Heart right ventricle (tissue), 16 donors: ENCODE results near the gene SRGAP3. TPM values are rescaled to one million over a fixed set of nuclear protein-coding genes. Genes with fewer than 3 reads are reported as not detected.

Experiments used
- ATAC-seq, 8 donors: fragments of 200-7000 bp; cut with Tn5 transposase; one replicate each; pipeline ENCODE4 v1.9.1; 2020; ENCODE audit warnings: mild to moderate bottlenecking in 8 of 8, moderate library complexity in 8 of 8, moderate number of reproducible peaks in 1 of 8
- DNase-seq, 2 donors: peaks; one replicate each; pipeline ENCODE4 v3.0.0-alpha.2; 2020
- H3K27ac ChIP-seq, 10 donors: fragments of 200-600 bp; sonication (generic) in 2 of 10; one replicate each; pipeline versions ENCODE4 v1.5.0 to v1.8.0; 2020 to 2022; ENCODE audit warnings: mild to moderate bottlenecking in 3 of 10
- H3K27me3 ChIP-seq, 7 donors: fragments of 200-600 bp; one replicate each; pipeline ENCODE4 v1.8.0; 2021 to 2022; ENCODE audit warnings: mild to moderate bottlenecking in 2 of 7
- H3K36me3 ChIP-seq, 9 donors: fragments of 200-600 bp; sonication (generic) in 1 of 9; one replicate each; pipeline versions ENCODE4 v1.5.0 to v1.8.0; 2020 to 2022; ENCODE audit warnings: mild to moderate bottlenecking in 2 of 9
- H3K4me1 ChIP-seq, 9 donors: fragments of 200-600 bp; sonication (generic) in 1 of 9; one replicate each; pipeline versions ENCODE4 v1.5.0 to v1.8.0; 2020 to 2022; ENCODE audit warnings: mild to moderate bottlenecking in 4 of 9
- H3K4me3 ChIP-seq, 10 donors: fragments of 200-600 bp; sonication (generic) in 2 of 10; one replicate each; pipeline versions ENCODE4 v1.5.0 to v1.8.0; 2020 to 2022; ENCODE audit warnings: mild to moderate bottlenecking in 7 of 10, moderate library complexity in 2 of 10
- H3K9me3 ChIP-seq, 11 donors: fragments of 200-600 bp in 10 of 11; sonication (generic) in 2 of 11; one replicate each; pipeline versions ENCODE4 v1.5.0 to v1.8.0; 2013 to 2022; ENCODE audit warnings: mild to moderate bottlenecking in 2 of 11, control low read depth in 1 of 11, moderate library complexity in 1 of 11
- WGBS, 2 donors: extraction: QIAGEN DNeasy Blood & Tissue Kit; methylation state at CpG; one replicate each; pipeline ENCODE4 v1.1.7; 2013; ENCODE audit warnings: inconsistent platforms in 1 of 2; 5-methylcytosine and 5-hydroxymethylcytosine counted together
- intact Hi-C, 10 donors: fragments of 100-400 bp; cut with DNase I; formaldehyde crosslinking; loops; one replicate each; pipeline versions ENCODE4 v1.11.1 to v1.14.2; 2022
- polyA plus RNA-seq, 2 donors: library from polyadenylated mRNA; stranded (reverse); fragments of 200-250 nt; gene quantifications; one replicate each; pipeline ENCODE4 v1.2.3, GENCODE V29; 2013
- total RNA-seq, 10 donors: library from RNA; stranded (reverse); fragmentation: NEBNext Ultra II Directional in 3 of 10; extraction: Animal tissue kit (Norgen Biotek cat#: 25700) in 3 of 10; gene quantifications; one replicate each; pipeline versions ENCODE4 v1.2.1 to v1.2.4, GENCODE V29; 2021 to 2023
- TF ChIP-seq, protein P1 (sequence below), 9 donors: fragments of 200-600 bp; sonication (generic) in 2 of 9; IDR thresholded peaks; one replicate each; pipeline versions ENCODE4 v1.5.0 to v1.8.0; 2021 to 2022; ENCODE audit warnings: antibody characterized with exemption in 9 of 9, mild to moderate bottlenecking in 5 of 9, moderate library complexity in 1 of 9
- donor health status: Arrhythmogenic right ventricular cardiomyopathy.
- donor health status: ischemic (EF 13 %, LVEDD 7.1; RV severe dilation, severe dysfunction).
- donor health status: healthy with polysubstance abuse.
- donor health status: DM: no; HTN: yes; CAD: no.
- donor health status: DM: no; HTN: no; CAD: no.
- donor health status: ischemic (EF 25% LVEDD 6.9; RV normal size, moderate dysfunction).
- donor health status: ischemic (EF 25% LVEDD 5.7; RV mildly dilated, moderate dysfunction).
- donor health status: healthy.
- donor health status: DM: yes; HTN: yes; CAD: no.
- donor health status: Ischemic cardiomyopathy.
- donor health status: ischemic (EF 35%, LVEDD 5.7; RV mildly dilated, moderate dysfunction).
- donor health status: nonischemic (EF 11% LVEDD 7.7; RV severe dilation, severe dysfunction).
- donor health status: DM: yes; HTN: yes; CAD: no.
- donor health status: PGD.
- donor health status: ischemic (EF 29% LVEDD 5.4; RV normal size, mild dysfunction).
- donor health status: nonischemic (EF 23%, LVEDD 6.1; RV moderate dilation, normal function).

SRGAP3 gene
- total and polyA plus RNA-seq, 12 donors, result 0.67 to 16.1 (median 10.6) TPM

- Histone ChIP-seq H3K9me3 (no peaks in the 10 kb centered on the region), H3K36me3 (peaks cover 0 to 4% (median 0%) of the 10 kb centered on the region in 9 donors), H3K4me3 (no peak overlapping the region), H3K27ac (peak overlapping the region in 6 of 10 donors; percentile 29 to 78 (median 64)), H3K4me1 (peaks cover 0 to 19% (median 5%) of the 10 kb centered on the region in 9 donors), H3K27me3 (no peaks in the 10 kb centered on the region)
- TF ChIP-seq, protein P1, sequence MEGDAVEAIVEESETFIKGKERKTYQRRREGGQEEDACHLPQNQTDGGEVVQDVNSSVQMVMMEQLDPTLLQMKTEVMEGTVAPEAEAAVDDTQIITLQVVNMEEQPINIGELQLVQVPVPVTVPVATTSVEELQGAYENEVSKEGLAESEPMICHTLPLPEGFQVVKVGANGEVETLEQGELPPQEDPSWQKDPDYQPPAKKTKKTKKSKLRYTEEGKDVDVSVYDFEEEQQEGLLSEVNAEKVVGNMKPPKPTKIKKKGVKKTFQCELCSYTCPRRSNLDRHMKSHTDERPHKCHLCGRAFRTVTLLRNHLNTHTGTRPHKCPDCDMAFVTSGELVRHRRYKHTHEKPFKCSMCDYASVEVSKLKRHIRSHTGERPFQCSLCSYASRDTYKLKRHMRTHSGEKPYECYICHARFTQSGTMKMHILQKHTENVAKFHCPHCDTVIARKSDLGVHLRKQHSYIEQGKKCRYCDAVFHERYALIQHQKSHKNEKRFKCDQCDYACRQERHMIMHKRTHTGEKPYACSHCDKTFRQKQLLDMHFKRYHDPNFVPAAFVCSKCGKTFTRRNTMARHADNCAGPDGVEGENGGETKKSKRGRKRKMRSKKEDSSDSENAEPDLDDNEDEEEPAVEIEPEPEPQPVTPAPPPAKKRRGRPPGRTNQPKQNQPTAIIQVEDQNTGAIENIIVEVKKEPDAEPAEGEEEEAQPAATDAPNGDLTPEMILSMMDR (IDR thresholded peaks at IDR 0.05), result no peak
- WGBS, 2 donors, result 61 to 70% methylated on average over 3 of the region's 3 CpGs
- no peak for ATAC-seq
- intact Hi-C loops, result loop anchor here in 1 of 10 donors (2.0 kb wide), 1 partner anchor 66 kb away; no protein-coding TSS in a partner anchor
- DNase-seq, result no peak
These were observed 252.3 kb downstream of the SRGAP3 start for GRCh38 chr3:8997151-8997550.

GRCh38 chr3:8996681-8997121, 252.7 kb downstream of the SRGAP3 start:
- intact Hi-C loops, result loop anchor here in 1 of 10 donors (2.0 kb wide), 1 partner anchor 66 kb away; no protein-coding TSS in a partner anchor
- DNase-seq (peak; percentile 42 to 74), ATAC-seq (peak; percentile 72 to 94 (median 87))
- H3K4me1 ChIP-seq, result peaks cover 0 to 19% (median 5%) of the 10 kb centered on the region in 9 donors
- H3K9me3 ChIP-seq, result no peaks in the 10 kb centered on the region
- H3K27ac ChIP-seq, result peak overlapping the region in 5 of 10 donors; percentile 45 to 78 (median 65)
- H3K4me3 ChIP-seq, result no peak overlapping the region
- H3K27me3 ChIP-seq, result no peaks in the 10 kb centered on the region
- 28% methylated on average over 12 of the region's 12 CpGs for WGBS, 2 donors
- H3K36me3 ChIP-seq, result peaks cover 0 to 9% (median 0%) of the 10 kb centered on the region in 9 donors
- TF ChIP-seq, protein P1 (IDR thresholded peaks at IDR 0.05), result peak in 8 of 9 donors; percentile 8 to 54 (median 40)

DNA sequence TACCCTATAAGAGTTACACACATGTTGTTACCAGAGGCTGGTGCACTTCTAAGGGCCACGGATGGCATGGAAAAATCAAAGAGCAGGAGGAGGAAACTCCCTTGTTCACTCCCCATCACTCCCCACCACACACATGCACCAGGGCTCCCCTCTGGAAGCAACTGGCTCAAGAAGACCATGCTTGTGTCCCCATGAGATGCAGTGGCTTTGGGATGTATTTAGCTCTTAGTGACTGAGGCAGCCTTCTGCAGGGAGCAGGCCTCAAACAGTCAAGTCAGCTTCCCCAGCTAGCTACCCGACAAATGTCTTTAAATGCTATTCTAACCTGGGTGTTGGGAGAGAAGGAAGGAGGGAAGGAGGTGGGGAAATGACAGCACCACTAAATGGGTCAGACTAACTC, 253.2 kb downstream of the SRGAP3 start:
- 68 to 79% methylated on average over 2 of the region's 2 CpGs for WGBS, 2 donors
- ATAC-seq, result peak in 1 of 8 donors; percentile 14
- H3K4me1 ChIP-seq, result peaks cover 0 to 19% (median 5%) of the 10 kb centered on the region in 9 donors

DNA sequence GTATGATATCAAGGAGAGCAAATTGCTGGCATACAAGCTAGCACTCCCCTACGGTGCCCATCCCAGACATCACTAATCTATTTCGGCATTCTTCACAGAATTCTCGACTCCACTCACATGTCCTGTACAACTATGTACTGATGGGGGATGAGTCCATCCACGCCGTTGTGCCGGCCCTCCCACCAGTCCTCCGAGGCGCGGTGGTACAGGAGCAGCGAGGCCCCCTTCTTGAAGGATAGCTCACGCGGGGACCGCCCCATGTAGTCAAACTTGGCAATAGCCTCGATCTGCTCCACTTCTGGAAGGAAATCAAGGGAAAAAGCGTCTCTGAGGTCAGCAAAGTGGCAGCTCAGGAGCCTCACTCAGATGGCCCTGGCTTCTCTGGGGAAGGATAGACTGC, 255.2 kb downstream of the SRGAP3 start:
- Histone ChIP-seq H3K4me1 (peaks cover 0 to 23% (median 5%) of the 10 kb centered on the region in 9 donors), H3K27ac (no peak overlapping the region), H3K27me3 (no peaks in the 10 kb centered on the region), H3K4me3 (no peak overlapping the region), H3K9me3 (no peaks in the 10 kb centered on the region), H3K36me3 (peaks cover 0 to 10% (median 0%) of the 10 kb centered on the region in 9 donors)
- DNase-seq (no peak), ATAC-seq (no peak)
- intact Hi-C loops, result no loop called here
- TF ChIP-seq, protein P1 (IDR thresholded peaks at IDR 0.05), result no peak
- 94 to 95% methylated on average over 15 of the region's 15 CpGs for WGBS, 2 donors

More for the DNA sequence above, 253.2 kb downstream of the SRGAP3 start:
- intact Hi-C loops, result loop anchor here in 1 of 10 donors (2.0 kb wide), 1 partner anchor 67 kb away; no protein-coding TSS in a partner anchor
- Histone ChIP-seq H3K27me3 (no peaks in the 10 kb centered on the region), H3K4me3 (no peak overlapping the region), H3K36me3 (peaks cover 0 to 10% (median 0%) of the 10 kb centered on the region in 9 donors), H3K9me3 (no peaks in the 10 kb centered on the region), H3K27ac (peak overlapping the region in 6 of 10 donors; percentile 13 to 78 (median 55))
- DNase-seq, result no peak
- TF ChIP-seq, protein P1 (IDR thresholded peaks at IDR 0.05), result no peak
